Left lung (tissue), 10 donors: ENCODE results near the gene PRR7. TPM values are rescaled to one million over a fixed set of nuclear protein-coding genes. Genes with fewer than 3 reads are reported as not detected.
"Not testable (repeated sequence)": the region's sequence is repeated elsewhere in the genome, so short reads cannot be mapped to it uniquely, and the experiment has no call there.

Source experiments
- ATAC-seq: fragments of 200-7000 bp; cut with Tn5 transposase; one replicate; pipeline ENCODE4 v1.9.1; 2020; ENCODE audit warnings: moderate library complexity
- DNase-seq, 4 donors: peaks; one replicate each; pipeline ENCODE4 v3.0.0-alpha.2; 2013 to 2020
- H3K27ac ChIP-seq, 2 donors: fragments of 200-600 bp; sonication (generic) in 1 of 2; one replicate each; pipeline versions ENCODE4 v1.5.0 to v1.8.0; 2020 to 2021
- H3K27me3 ChIP-seq, 2 donors: fragments of 200-600 bp; sonication (generic) in 1 of 2; one replicate each; pipeline versions ENCODE4 v1.5.0 to v1.8.0; 2020 to 2021
- H3K36me3 ChIP-seq, 2 donors: fragments of 200-600 bp; sonication (generic) in 1 of 2; one replicate each; pipeline versions ENCODE4 v1.5.0 to v1.8.0; 2020 to 2021
- H3K4me1 ChIP-seq, 2 donors: fragments of 200-600 bp; one replicate each; pipeline ENCODE4 v1.8.0; 2021
- H3K4me3 ChIP-seq, 2 donors: fragments of 200-600 bp; sonication (generic) in 1 of 2; one replicate each; pipeline versions ENCODE4 v1.5.0 to v1.8.0; 2020 to 2021; ENCODE audit warnings: mild to moderate bottlenecking in 1 of 2
- H3K9me3 ChIP-seq, 2 donors: fragments of 200-600 bp; sonication (generic) in 1 of 2; one replicate each; pipeline versions ENCODE4 v1.5.0 to v1.8.0; 2020 to 2021
- CTCF ChIP-seq, 2 donors: fragments of 200-600 bp; sonication (generic) in 1 of 2; IDR thresholded peaks; one replicate each; pipeline versions ENCODE4 v1.5.0 to v1.8.0; 2021; ENCODE audit warnings: antibody characterized with exemption in 2 of 2
- intact Hi-C, 2 donors: fragments of 100-400 bp; cut with DNase I; formaldehyde crosslinking; loops; one replicate each; pipeline versions ENCODE4 v1.11.2 to v1.14.2; 2022
- polyA plus RNA-seq, 6 donors: library from polyadenylated mRNA; unstranded; fragments of 120-200 nt; gene quantifications; one replicate each; pipeline ENCODE4 v1.2.1, GENCODE V29; 2013; ENCODE audit not compliant: insufficient read length in 6 of 6
- total RNA-seq, 2 donors: library from RNA; stranded (reverse); fragmentation: NEBNext Ultra II Directional; extraction: Animal tissue kit (Norgen Biotek cat#: 25700); gene quantifications; one replicate each; pipeline ENCODE4 v1.2.1, GENCODE V29; 2021
- donor health status: DM: no; HTN: yes; CAD: no.
- donor health status: DM: no; HTN: no; CAD: no.

The PRR7 gene
- total and polyA plus RNA-seq, 8 donors, result 0.30 to 4.1 (median 1.0) TPM

- no peak for TF ChIP-seq CTCF (IDR thresholded peaks at IDR 0.05)
- Histone ChIP-seq H3K4me3 (no peak overlapping the region), H3K36me3 (peaks cover 0 to 83% of the 10 kb centered on the region in 2 donors), H3K27ac (no peak overlapping the region), H3K9me3 (no peaks in the 10 kb centered on the region), H3K27me3 (no peaks in the 10 kb centered on the region), H3K4me1 (peaks cover 11 to 13% of the 10 kb centered on the region in 2 donors)
- intact Hi-C loops, result no loop called here
- ATAC-seq (no peak), DNase-seq (no peak)
These were observed 37.6 kb downstream of the PRR7 start for GRCh38 chr5:177483994-177484901.

- Histone ChIP-seq H3K4me1 (peaks cover 3 to 5% of the 10 kb centered on the region in 2 donors), H3K9me3 (no peaks in the 10 kb centered on the region), H3K27me3 (no peaks in the 10 kb centered on the region), H3K27ac (no peak overlapping the region), H3K36me3 (peaks cover 0 to 90% of the 10 kb centered on the region in 2 donors), H3K4me3 (no peak overlapping the region)
- ATAC-seq, result no peak
- DNase-seq, result no peak
- intact Hi-C loops, result no loop called here
- no peak for TF ChIP-seq CTCF (IDR thresholded peaks at IDR 0.05)
These were observed 38.4 kb downstream of the PRR7 start for GRCh38 chr5:177484902-177485549.

GRCh38 chr5:177485753-177486152 is 39.1 kb downstream of the PRR7 start:
- H3K9me3 ChIP-seq, H3K27ac ChIP-seq, intact Hi-C loops, DNase-seq, H3K27me3 ChIP-seq, H3K4me1 ChIP-seq, ATAC-seq, H3K4me3 ChIP-seq: not testable (repeated sequence)
- H3K36me3 ChIP-seq, result peaks cover 0 to 98% of the 10 kb centered on the region in 2 donors

- peaks cover 0 to 7% of the 10 kb centered on the region in 2 donors for H3K4me1 ChIP-seq
- H3K27me3 ChIP-seq, result no peaks in the 10 kb centered on the region
- no peak overlapping the region for H3K4me3 ChIP-seq
- no peak for DNase-seq
- intact Hi-C loops, result no loop called here
- no peak for TF ChIP-seq CTCF (IDR thresholded peaks at IDR 0.05)
- ATAC-seq, result no peak
- no peak overlapping the region for H3K27ac ChIP-seq
- no peaks in the 10 kb centered on the region for H3K9me3 ChIP-seq
- peaks cover 0 to 99% of the 10 kb centered on the region in 2 donors for H3K36me3 ChIP-seq
These were observed 39.6 kb downstream of the PRR7 start for GRCh38 chr5:177486256-177486655.

- no peak overlapping the region for H3K4me3 ChIP-seq
- no peak for DNase-seq
- H3K36me3 ChIP-seq, result peaks cover 0 to 99% of the 10 kb centered on the region in 2 donors
- H3K9me3 ChIP-seq, result no peaks in the 10 kb centered on the region
- no peak for TF ChIP-seq CTCF (IDR thresholded peaks at IDR 0.05)
- peaks cover 0 to 16% of the 10 kb centered on the region in 2 donors for H3K4me1 ChIP-seq
- no peak for ATAC-seq
- no peak overlapping the region for H3K27ac ChIP-seq
- no peaks in the 10 kb centered on the region for H3K27me3 ChIP-seq
- intact Hi-C loops, result no loop called here
These were observed 40.5 kb downstream of the PRR7 start for GRCh38 chr5:177487144-177487543.
